Endothelial cell (in vitro differentiated cells): ENCODE measurements around the gene PFN2. TPM values are rescaled to one million over a fixed set of nuclear protein-coding genes. Genes with fewer than 3 reads are reported as not detected.
A peak's percentile ranks its signal among the peaks of the same experiment; 100 is the strongest.

ENCODE experiments used
- DNase-seq: peaks from one replicate; pipeline ENCODE4 v3.0.0; 2021; ENCODE audit warnings: low spot score
- H3K27ac Mint-ChIP-seq: one replicate; pipeline ENCODE4 v1.8.0; 2021; ENCODE audit warnings: mixed read lengths, inconsistent platforms; ENCODE audit not compliant: unreplicated experiment
- H3K27me3 Mint-ChIP-seq: one replicate; pipeline ENCODE4 v1.8.0; 2021; ENCODE audit warnings: mild to moderate bottlenecking, moderate library complexity, mixed read lengths, inconsistent platforms; ENCODE audit not compliant: unreplicated experiment
- H3K36me3 Mint-ChIP-seq: one replicate; pipeline ENCODE4 v1.8.0; 2021; ENCODE audit warnings: mild to moderate bottlenecking, low read depth, mixed read lengths, inconsistent platforms; ENCODE audit not compliant: unreplicated experiment
- H3K4me1 Mint-ChIP-seq: one replicate; pipeline ENCODE4 v1.8.0; 2021; ENCODE audit warnings: mild to moderate bottlenecking, mixed read lengths, inconsistent platforms; ENCODE audit not compliant: unreplicated experiment
- H3K4me3 Mint-ChIP-seq: one replicate; pipeline ENCODE4 v1.8.0; 2021; ENCODE audit warnings: mild to moderate bottlenecking, mixed read lengths, inconsistent platforms; ENCODE audit not compliant: unreplicated experiment
- H3K9me3 Mint-ChIP-seq: one replicate; pipeline ENCODE4 v1.8.0; 2021; ENCODE audit warnings: mixed read lengths, inconsistent platforms; ENCODE audit not compliant: unreplicated experiment
- total RNA-seq: library from RNA; stranded (reverse); fragmentation: NEBNext Ultra II Directional; extraction: Animal tissue kit (Norgen Biotek cat#: 25700); gene quantifications from one replicate; pipeline ENCODE4 v1.2.1, GENCODE V29; 2021; ENCODE audit not compliant: unreplicated experiment
- TF ChIP-seq, protein P1 (sequence below): fragments of 200-600 bp; sonication (generic); IDR thresholded peaks from one replicate; pipeline ENCODE4 v1.5.0; 2021; ENCODE audit warnings: antibody characterized with exemption; ENCODE audit not compliant: unreplicated experiment

The PFN2 gene
- total RNA-seq, 1 donor from 2014 or later: 102 TPM

- Mint-ChIP-seq H3K9me3 (no peaks in the 10 kb centered on the region), H3K4me1 (peaks cover 32% of the 10 kb centered on the region), H3K4me3 (peak overlapping the region; percentile 84), H3K36me3 (peaks cover 23% of the 10 kb centered on the region), H3K27me3 (peaks cover 19% of the 10 kb centered on the region), H3K27ac (peak overlapping the region; percentile 80)
- peak; percentile 9 for DNase-seq
- TF ChIP-seq, protein P1, sequence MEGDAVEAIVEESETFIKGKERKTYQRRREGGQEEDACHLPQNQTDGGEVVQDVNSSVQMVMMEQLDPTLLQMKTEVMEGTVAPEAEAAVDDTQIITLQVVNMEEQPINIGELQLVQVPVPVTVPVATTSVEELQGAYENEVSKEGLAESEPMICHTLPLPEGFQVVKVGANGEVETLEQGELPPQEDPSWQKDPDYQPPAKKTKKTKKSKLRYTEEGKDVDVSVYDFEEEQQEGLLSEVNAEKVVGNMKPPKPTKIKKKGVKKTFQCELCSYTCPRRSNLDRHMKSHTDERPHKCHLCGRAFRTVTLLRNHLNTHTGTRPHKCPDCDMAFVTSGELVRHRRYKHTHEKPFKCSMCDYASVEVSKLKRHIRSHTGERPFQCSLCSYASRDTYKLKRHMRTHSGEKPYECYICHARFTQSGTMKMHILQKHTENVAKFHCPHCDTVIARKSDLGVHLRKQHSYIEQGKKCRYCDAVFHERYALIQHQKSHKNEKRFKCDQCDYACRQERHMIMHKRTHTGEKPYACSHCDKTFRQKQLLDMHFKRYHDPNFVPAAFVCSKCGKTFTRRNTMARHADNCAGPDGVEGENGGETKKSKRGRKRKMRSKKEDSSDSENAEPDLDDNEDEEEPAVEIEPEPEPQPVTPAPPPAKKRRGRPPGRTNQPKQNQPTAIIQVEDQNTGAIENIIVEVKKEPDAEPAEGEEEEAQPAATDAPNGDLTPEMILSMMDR: no peak
Observed at GRCh38 chr3:149968216-149968615, 2.5 kb downstream of the PFN2 start.

DNA sequence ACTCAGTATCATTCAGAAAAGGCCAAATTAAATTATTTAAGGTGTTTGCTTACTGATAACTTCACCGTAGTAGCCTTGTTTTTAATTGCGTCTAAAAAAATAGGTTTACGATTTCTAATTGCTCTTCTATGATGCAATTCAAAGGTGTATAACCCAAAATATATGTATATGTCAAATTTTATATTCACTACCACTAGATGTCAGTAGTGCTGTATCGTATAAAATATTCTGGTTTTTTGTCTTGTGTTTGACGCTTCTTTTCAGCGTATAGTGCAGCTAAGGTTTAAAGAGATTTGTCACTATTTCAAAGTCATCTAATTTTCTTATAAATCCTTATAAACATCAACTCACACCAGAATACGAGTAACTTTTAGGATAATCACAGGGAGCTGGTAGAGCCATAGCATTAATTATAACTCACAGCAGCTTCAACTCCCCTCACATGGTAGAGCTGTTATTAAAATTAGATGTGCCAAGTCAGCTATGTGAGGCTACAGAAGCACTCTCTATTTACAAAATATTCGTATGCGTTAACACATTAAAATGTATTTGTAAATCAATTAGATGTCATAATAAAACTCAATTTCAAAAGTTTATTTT, 3.5 kb downstream of the PFN2 start:
- Mint-ChIP-seq H3K36me3 (peaks cover 23% of the 10 kb centered on the region), H3K9me3 (no peaks in the 10 kb centered on the region), H3K4me1 (peaks cover 29% of the 10 kb centered on the region), H3K4me3 (no peak overlapping the region), H3K27me3 (peaks cover 19% of the 10 kb centered on the region), H3K27ac (no peak overlapping the region)
- TF ChIP-seq, protein P1: peak; percentile 85
- no peak for DNase-seq

GRCh38 chr3:149965278-149965677, 5.4 kb downstream of the PFN2 start:
- H3K4me1 Mint-ChIP-seq: peaks cover 20% of the 10 kb centered on the region
- H3K36me3 Mint-ChIP-seq: peaks cover 18% of the 10 kb centered on the region
- DNase-seq: no peak
- H3K4me3 Mint-ChIP-seq: no peak overlapping the region
- no peaks in the 10 kb centered on the region for H3K9me3 Mint-ChIP-seq
- peaks cover 11% of the 10 kb centered on the region for H3K27me3 Mint-ChIP-seq
- TF ChIP-seq, protein P1: no peak
- no peak overlapping the region for H3K27ac Mint-ChIP-seq

DNA sequence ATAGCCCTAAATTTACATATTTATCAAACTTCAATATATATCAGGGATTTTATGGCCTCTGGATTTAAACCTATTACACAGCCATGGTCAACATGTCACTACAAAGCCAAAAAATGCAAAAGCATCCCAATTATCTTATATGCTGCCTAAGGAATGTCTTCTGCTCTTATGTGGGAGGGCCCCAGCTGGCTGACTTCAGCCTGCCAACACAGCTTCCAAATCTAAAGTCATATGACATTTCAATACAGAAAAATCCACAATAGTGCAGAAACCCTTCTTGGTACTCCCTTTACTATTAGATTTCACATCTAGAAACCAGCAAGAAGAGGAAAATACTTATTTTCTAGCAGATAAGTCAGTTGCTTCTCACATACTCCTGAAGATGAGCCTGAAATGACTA, 6.4 kb downstream of the PFN2 start:
- H3K4me1 Mint-ChIP-seq: peaks cover 16% of the 10 kb centered on the region
- H3K27me3 Mint-ChIP-seq: peaks cover 5% of the 10 kb centered on the region
- no peak overlapping the region for H3K4me3 Mint-ChIP-seq
- H3K36me3 Mint-ChIP-seq: peaks cover 12% of the 10 kb centered on the region
- no peak overlapping the region for H3K27ac Mint-ChIP-seq
- DNase-seq: no peak
- H3K9me3 Mint-ChIP-seq: no peaks in the 10 kb centered on the region
- TF ChIP-seq, protein P1: no peak

DNA sequence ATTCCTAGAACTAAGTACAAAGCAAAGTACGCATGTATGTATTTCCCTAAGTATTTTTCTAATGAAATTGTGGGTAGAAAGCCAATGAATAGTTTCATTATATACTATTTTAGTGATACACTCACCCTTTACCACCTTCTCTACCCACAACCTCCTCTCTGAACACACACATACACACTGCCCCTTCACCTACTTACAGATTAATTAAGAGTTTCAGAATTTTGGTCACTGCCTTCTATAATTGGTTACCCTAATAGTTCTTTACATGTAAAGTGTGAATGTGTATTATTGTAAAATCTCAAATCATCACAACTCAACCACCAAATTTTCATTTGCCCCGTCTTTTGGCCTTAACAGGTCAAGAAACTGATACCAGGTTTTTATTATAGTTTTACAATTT, 7.2 kb downstream of the PFN2 start:
- no peaks in the 10 kb centered on the region for H3K9me3 Mint-ChIP-seq
- H3K27ac Mint-ChIP-seq: no peak overlapping the region
- no peaks in the 10 kb centered on the region for H3K27me3 Mint-ChIP-seq
- no peak for DNase-seq
- peaks cover 11% of the 10 kb centered on the region for H3K36me3 Mint-ChIP-seq
- H3K4me3 Mint-ChIP-seq: no peak overlapping the region
- TF ChIP-seq, protein P1: no peak
- H3K4me1 Mint-ChIP-seq: peaks cover 11% of the 10 kb centered on the region
